Stomach (tissue), 9 donors: Measurements from ENCODE around the gene CHMP2A. TPM values are rescaled to one million over a fixed set of nuclear protein-coding genes. Genes with fewer than 3 reads are reported as not detected.

Experiments used
- DNase-seq, 2 donors: peaks; one replicate each; pipeline versions ENCODE4 v3.0.0 to v3.0.0-alpha.2; 2013 to 2019
- H3K27ac ChIP-seq, 5 donors: fragments of 200-600 bp in 4 of 5; sonication (generic) in 4 of 5; one replicate each; pipeline ENCODE4 v1.5.1; 2013 to 2019; ENCODE audit warnings: mild to moderate bottlenecking in 1 of 5, moderate library complexity in 1 of 5
- H3K27me3 ChIP-seq, 3 donors: fragments of 200-600 bp; sonication (generic); one replicate each; pipeline ENCODE4 v1.5.1; 2017 to 2019; ENCODE audit warnings: mixed run types in 1 of 3
- H3K36me3 ChIP-seq, 4 donors: fragments of 200-600 bp; sonication (generic); 1 replicate in 3 of 4; 2 replicates in 1 of 4; pipeline ENCODE4 v1.5.1; 2016 to 2019
- H3K4me1 ChIP-seq, 4 donors: fragments of 200-600 bp; sonication (generic); one replicate each; pipeline ENCODE4 v1.5.1; 2016 to 2019
- H3K4me3 ChIP-seq, 4 donors: fragments of 200-600 bp; sonication (generic) in 3 of 4; one replicate each; pipeline ENCODE4 v1.5.1; 2016 to 2019; ENCODE audit warnings: mild to moderate bottlenecking in 1 of 4
- H3K9me3 ChIP-seq, 4 donors: fragments of 200-600 bp; sonication (generic); one replicate each; pipeline ENCODE4 v1.5.1; 2016 to 2019
- EP300 ChIP-seq: sonication (generic); formaldehyde crosslinking; IDR thresholded peaks from one replicate; pipeline ENCODE4 v1.6.1; 2017; ENCODE audit warnings: antibody characterized with exemption
- POLR2A ChIP-seq, 4 donors: fragments of 450-650 bp; IDR thresholded peaks; one replicate each; pipeline ENCODE4 v1.6.1; 2016; ENCODE audit warnings: antibody characterized with exemption in 4 of 4, control low read depth in 2 of 4, mild to moderate bottlenecking in 1 of 4, moderate library complexity in 1 of 4
- POLR2AphosphoS5 ChIP-seq, 3 donors: sonication (generic); formaldehyde crosslinking; IDR thresholded peaks; one replicate each; pipeline ENCODE4 v1.6.1; 2016; ENCODE audit warnings: antibody characterized with exemption in 3 of 3
- WGBS, 5 donors: extraction: QIAGEN DNeasy Blood & Tissue Kit in 3 of 5; methylation state at CpG; one replicate each; pipeline versions ENCODE4 v1.1.5 to v1.1.7; 2013 to 2018; 5-methylcytosine and 5-hydroxymethylcytosine counted together
- intact Hi-C: fragments of 100-400 bp; cut with DNase I; formaldehyde crosslinking; loops from one replicate; pipeline ENCODE4 v1.15.1; 2023; ENCODE audit warnings: low total_unique reads
- polyA plus RNA-seq, 3 donors: library from polyadenylated mRNA; stranded (reverse); fragments of 200-250 nt; gene quantifications; one replicate each; pipeline ENCODE4 v1.2.3, GENCODE V29; 2013
- total RNA-seq, 5 donors: library from RNA; depleted of rRNA; stranded (reverse); fragments of >200 nt; gene quantifications; one replicate each; pipeline versions ENCODE4 v1.1.0 to v1.2.3, GENCODE V29; 2014 to 2016
- TF ChIP-seq, protein P1 (sequence below), 7 experiments: fragments of 450-650 bp in 4 of 7; fragments of 200-600 bp in 3 of 7; sonication (generic) in 3 of 7; IDR thresholded peaks; one replicate each; pipeline ENCODE4 v1.5.1; 2016 to 2019; ENCODE audit warnings: antibody characterized with exemption in 7 of 7, control low read depth in 2 of 7, mild to moderate bottlenecking in 1 of 7
- donor health status: healthy with polysubstance abuse.
- donor health status: Bipolar disorder and iron deficiency.
- donor health status: healthy.

CHMP2A gene
- total and polyA plus RNA-seq, 8 donors, result 55.8 to 338 (median 168) TPM

DNA sequence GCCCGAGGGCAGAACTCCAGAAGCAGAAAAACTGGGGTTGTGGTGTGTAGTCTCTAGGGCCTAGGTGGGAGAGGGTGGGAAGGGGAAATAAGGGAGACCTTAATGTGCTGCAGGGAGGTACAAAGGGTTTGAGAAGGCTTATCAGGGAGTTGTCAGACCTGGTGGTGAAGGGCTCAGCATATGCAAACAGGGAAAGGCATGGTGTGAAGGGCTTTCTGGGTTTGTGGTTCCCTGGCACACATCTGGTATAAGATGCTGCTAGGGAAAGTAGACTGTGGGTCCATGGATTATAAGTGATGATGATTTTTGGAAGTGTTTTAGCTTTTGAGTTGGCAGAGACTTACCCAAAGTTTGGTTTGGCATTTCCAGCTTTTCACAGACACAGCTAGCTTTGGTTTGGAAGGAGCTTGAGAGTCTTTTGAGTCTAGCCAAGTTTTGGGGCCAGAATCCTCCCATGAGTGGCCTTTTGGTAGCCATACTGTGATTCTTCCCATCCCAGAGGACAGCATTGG lies 8.8 kb downstream of the CHMP2A start:
- TF ChIP-seq, protein P1, sequence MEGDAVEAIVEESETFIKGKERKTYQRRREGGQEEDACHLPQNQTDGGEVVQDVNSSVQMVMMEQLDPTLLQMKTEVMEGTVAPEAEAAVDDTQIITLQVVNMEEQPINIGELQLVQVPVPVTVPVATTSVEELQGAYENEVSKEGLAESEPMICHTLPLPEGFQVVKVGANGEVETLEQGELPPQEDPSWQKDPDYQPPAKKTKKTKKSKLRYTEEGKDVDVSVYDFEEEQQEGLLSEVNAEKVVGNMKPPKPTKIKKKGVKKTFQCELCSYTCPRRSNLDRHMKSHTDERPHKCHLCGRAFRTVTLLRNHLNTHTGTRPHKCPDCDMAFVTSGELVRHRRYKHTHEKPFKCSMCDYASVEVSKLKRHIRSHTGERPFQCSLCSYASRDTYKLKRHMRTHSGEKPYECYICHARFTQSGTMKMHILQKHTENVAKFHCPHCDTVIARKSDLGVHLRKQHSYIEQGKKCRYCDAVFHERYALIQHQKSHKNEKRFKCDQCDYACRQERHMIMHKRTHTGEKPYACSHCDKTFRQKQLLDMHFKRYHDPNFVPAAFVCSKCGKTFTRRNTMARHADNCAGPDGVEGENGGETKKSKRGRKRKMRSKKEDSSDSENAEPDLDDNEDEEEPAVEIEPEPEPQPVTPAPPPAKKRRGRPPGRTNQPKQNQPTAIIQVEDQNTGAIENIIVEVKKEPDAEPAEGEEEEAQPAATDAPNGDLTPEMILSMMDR (IDR thresholded peaks at IDR 0.05), result no peak
- TF ChIP-seq POLR2AphosphoS5 (IDR thresholded peaks at IDR 0.05) (no peak), EP300 (no peak), POLR2A (IDR thresholded peaks at IDR 0.05) (no peak)
- Histone ChIP-seq H3K27ac (peak overlapping the region in 3 of 5 donors; percentile 81 to 98 (median 95)), H3K36me3 (peaks cover 46 to 56% (median 49%) of the 10 kb centered on the region in 4 donors), H3K4me3 (peak overlapping the region; percentile 90 to 100 (median 96)), H3K4me1 (peaks cover 23 to 48% (median 43%) of the 10 kb centered on the region in 4 donors), H3K9me3 (no peaks in the 10 kb centered on the region), H3K27me3 (peaks cover 0 to 14% (median 0%) of the 10 kb centered on the region in 3 donors)
- intact Hi-C loops, result no loop called here
- DNase-seq, result no peak
- 0 to 21% (median 7%) methylated on average over 1 of the region's 1 CpG for WGBS, 5 donors

DNA sequence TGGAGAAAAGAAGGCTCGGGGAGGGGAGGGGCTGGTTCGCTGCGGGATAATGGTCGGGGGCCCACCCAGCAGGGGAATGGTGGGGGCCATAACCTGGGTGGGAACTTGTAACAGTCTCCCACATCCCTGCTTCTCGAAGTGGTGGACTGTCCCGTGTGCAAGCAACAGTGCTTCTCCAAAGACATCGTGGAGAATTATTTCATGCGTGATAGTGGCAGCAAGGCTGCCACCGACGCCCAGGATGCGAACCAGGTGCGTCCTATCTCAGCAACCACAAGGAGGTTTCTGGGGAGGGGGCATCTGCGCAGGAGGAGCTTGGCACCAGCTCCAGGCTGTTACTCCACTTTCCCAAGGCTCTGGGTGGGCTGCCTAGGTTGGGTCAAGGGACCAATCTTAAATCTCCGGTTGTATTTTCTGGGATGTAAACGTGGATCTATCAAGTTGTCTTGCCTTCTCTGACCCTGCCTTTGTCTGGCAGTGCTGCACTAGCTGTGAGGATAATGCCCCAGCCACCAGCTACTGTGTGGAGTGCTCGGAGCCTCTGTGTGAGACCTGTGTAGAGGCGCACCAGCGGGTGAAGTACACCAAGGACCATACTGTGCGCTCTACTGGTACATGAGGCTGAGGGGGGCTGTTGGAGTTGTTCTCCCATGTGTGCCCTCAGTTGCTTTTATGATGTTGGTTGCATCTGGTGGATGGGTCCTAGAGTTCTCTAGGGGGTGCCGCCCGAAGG lies 9.5 kb downstream of the CHMP2A start:
- Histone ChIP-seq H3K27me3 (peaks cover 0 to 16% (median 0%) of the 10 kb centered on the region in 3 donors), H3K36me3 (peaks cover 39 to 50% (median 42%) of the 10 kb centered on the region in 4 donors), H3K4me3 (peak overlapping the region; percentile 90 to 100 (median 96)), H3K9me3 (no peaks in the 10 kb centered on the region), H3K4me1 (peaks cover 23 to 48% (median 43%) of the 10 kb centered on the region in 4 donors), H3K27ac (peak overlapping the region in 4 of 5 donors; percentile 79 to 98 (median 88))
- 3 to 6% (median 5%) methylated on average over 17 to 21 of the region's 21 CpGs for WGBS, 5 donors
- DNase-seq, result no peak
- TF ChIP-seq EP300 (no peak), POLR2AphosphoS5 (IDR thresholded peaks at IDR 0.05) (no peak), POLR2A (IDR thresholded peaks at IDR 0.05) (no peak)
- TF ChIP-seq, protein P1 (IDR thresholded peaks at IDR 0.05), result no peak
- intact Hi-C loops, result no loop called here

DNA sequence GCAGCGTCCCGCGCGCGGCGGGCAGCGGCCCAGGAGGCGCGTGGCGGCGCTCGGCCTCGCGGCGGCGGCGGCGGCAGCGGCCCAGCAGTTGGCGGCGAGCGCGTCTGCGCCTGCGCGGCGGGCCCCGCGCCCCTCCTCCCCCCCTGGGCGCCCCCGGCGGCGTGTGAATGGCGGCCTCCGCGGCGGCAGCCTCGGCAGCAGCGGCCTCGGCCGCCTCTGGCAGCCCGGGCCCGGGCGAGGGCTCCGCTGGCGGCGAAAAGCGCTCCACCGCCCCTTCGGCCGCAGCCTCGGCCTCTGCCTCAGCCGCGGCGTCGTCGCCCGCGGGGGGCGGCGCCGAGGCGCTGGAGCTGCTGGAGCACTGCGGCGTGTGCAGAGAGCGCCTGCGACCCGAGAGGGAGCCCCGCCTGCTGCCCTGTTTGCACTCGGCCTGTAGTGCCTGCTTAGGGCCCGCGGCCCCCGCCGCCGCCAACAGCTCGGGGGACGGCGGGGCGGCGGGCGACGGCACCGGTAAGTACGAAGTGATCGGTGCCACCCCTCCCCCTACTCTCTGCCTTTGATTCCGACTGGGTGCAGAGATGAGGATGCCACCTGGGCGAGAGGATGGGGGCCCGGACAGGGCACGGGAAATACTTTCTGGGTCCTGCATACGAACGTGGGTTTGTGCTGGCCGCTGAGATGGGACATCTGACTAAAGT lies 10.2 kb downstream of the CHMP2A start:
- peak in 1 of 2 donors; percentile 91 for DNase-seq
- Histone ChIP-seq H3K9me3 (no peaks in the 10 kb centered on the region), H3K27me3 (peaks cover 0 to 21% (median 0%) of the 10 kb centered on the region in 3 donors), H3K27ac (peak overlapping the region; percentile 93 to 99 (median 96)), H3K4me1 (peaks cover 23 to 48% (median 43%) of the 10 kb centered on the region in 4 donors), H3K36me3 (peaks cover 32 to 42% (median 35%) of the 10 kb centered on the region in 4 donors), H3K4me3 (peak overlapping the region; percentile 90 to 100 (median 96))
- intact Hi-C loops, result no loop called here
- WGBS, 5 donors, result 1 to 2% (median 1%) methylated on average over 22 to 91 of the region's 92 CpGs
- TF ChIP-seq POLR2AphosphoS5 (IDR thresholded peaks at IDR 0.05), result no peak
- TF ChIP-seq POLR2A (IDR thresholded peaks at IDR 0.05), result no peak
- TF ChIP-seq, protein P1 (IDR thresholded peaks at IDR 0.05), result no peak
- no peak for TF ChIP-seq EP300
